GM23338 (cell line): ENCODE results near the gene MTA1.

Experiments
- CREB1 ChIP-seq: fragments of 250-450 bp; sonication (Bioruptor Pico); IDR thresholded peaks from 2 replicates; pipeline ENCODE4 v1.5.0; 2020; ENCODE audit warnings: low read depth, mild to moderate bottlenecking, moderate library complexity
- EZH2 ChIP-seq: fragments of 200-600 bp; sonication (generic); IDR thresholded peaks from one replicate; pipeline ENCODE4 v1.8.0; 2017; ENCODE audit warnings: antibody characterized with exemption, mild to moderate bottlenecking, low read depth; ENCODE audit not compliant: unreplicated experiment
- EZH2phosphoT487 ChIP-seq: fragments of 200-600 bp; sonication (generic); IDR thresholded peaks from one replicate; pipeline ENCODE4 v1.8.1; 2018; ENCODE audit warnings: antibody characterized with exemption; ENCODE audit not compliant: unreplicated experiment
- JUNB ChIP-seq: IDR thresholded peaks from one replicate; pipeline ENCODE4 v1.6.1; 2016; ENCODE audit warnings: antibody characterized with exemption; ENCODE audit not compliant: unreplicated experiment
- POLR2AphosphoS5 ChIP-seq: IDR thresholded peaks from 2 replicates; pipeline ENCODE4 v1.6.1; 2016; ENCODE audit warnings: antibody characterized with exemption, low read depth
- REST ChIP-seq: IDR thresholded peaks from one replicate; pipeline ENCODE4 v1.6.1; 2018; ENCODE audit warnings: antibody characterized with exemption; ENCODE audit not compliant: unreplicated experiment
- TF ChIP-seq, protein P1 (sequence below), 2 experiments: fragments of 200-600 bp in 1 of 2; sonication (generic) in 1 of 2; conservative IDR thresholded peaks; 2 replicates each; pipeline versions ENCODE4 v1.5.1 to v1.6.1; 2016 to 2017; ENCODE audit warnings: antibody characterized with exemption in 2 of 2, low read depth in 2 of 2, mild to moderate bottlenecking in 2 of 2, moderate library complexity in 1 of 2

DNA sequence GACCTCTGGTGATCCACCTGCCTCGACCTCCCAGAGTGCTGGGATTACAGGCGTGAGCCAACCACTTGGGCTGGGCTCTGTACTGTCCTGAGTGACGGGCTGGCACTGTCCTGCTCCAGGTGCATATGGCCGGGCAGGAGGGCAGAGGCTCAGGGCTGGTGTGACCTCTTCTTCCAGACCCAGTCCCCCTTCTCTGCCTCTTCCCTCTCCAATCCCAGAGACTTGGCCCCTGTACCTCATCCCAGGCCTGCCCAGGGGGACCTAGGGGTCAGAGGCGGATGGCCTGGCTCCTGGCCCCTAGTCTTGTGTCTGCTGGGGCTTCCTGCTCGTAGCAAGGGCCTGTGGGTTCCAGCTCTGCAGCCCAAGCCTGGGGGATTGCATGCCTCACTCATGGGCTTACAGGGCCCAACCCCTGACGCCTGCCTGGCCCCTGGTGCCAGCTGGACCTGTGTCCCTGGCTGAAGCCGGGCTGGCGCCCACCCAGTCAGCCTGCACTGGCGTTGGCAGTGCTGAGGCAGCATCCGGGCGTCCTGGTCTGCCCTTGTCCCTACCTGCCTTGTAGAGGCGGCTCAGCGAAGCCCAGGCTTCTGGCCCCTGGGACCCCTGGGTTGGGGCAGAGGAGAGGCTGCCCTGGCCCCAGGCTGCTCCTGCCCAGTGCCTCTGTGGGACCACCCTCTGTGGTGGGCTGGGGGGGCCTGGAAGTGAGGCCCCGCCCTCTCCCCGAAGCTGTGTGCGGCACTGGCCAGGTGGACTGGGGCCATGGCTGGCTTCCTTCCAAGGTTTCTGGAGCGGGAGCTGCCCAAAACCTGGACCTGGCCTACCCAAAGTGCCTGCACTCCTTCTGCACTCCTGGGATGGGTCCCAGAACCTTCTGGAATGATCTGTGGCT, 75.7 kb downstream of the MTA1 start:
- TF ChIP-seq POLR2AphosphoS5 (no peak), EZH2phosphoT487 (no peak), EZH2 (no peak), REST (no peak), JUNB (no peak), CREB1 (CRISPR knock-in tag) (no peak)
- TF ChIP-seq, protein P1, sequence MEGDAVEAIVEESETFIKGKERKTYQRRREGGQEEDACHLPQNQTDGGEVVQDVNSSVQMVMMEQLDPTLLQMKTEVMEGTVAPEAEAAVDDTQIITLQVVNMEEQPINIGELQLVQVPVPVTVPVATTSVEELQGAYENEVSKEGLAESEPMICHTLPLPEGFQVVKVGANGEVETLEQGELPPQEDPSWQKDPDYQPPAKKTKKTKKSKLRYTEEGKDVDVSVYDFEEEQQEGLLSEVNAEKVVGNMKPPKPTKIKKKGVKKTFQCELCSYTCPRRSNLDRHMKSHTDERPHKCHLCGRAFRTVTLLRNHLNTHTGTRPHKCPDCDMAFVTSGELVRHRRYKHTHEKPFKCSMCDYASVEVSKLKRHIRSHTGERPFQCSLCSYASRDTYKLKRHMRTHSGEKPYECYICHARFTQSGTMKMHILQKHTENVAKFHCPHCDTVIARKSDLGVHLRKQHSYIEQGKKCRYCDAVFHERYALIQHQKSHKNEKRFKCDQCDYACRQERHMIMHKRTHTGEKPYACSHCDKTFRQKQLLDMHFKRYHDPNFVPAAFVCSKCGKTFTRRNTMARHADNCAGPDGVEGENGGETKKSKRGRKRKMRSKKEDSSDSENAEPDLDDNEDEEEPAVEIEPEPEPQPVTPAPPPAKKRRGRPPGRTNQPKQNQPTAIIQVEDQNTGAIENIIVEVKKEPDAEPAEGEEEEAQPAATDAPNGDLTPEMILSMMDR (conservative IDR thresholded peaks at IDR 0.05; ENCODE audit: low read depth in 2 of 2): no peak
